Activated CD4-positive, alpha-beta T cell treated with anti-CD3 and anti-CD28 coated beads for 24 hours (primary cell): Measurements from ENCODE around the gene LZTR1.
"Not testable (repeated sequence)": the region's sequence is repeated elsewhere in the genome, so short reads cannot be mapped to it uniquely, and the experiment has no call there.

Experiments
- DNase-seq, 2 donors: peaks; one replicate each; pipeline ENCODE4 v3.0.0-alpha.2; 2020; ENCODE audit warnings: low read depth in 2 of 2

Gene LZTR1

GRCh38 chr22:20965888-20966855 lies 15.9 kb upstream of the LZTR1 start:
- no peak for DNase-seq

GRCh38 chr22:20966883-20967696 lies 15.0 kb upstream of the LZTR1 start, which contains the start of gene AIFM3:
Gene AIFM3, plus strand, starts transcription at chr22:20967255. Its CDS starts 690 bp downstream, at chr22:20967945.
- no peak for DNase-seq

- DNase-seq = no peak
Measured at GRCh38 chr22:20967697-20968211, 14.3 kb upstream of the LZTR1 start.

DNA sequence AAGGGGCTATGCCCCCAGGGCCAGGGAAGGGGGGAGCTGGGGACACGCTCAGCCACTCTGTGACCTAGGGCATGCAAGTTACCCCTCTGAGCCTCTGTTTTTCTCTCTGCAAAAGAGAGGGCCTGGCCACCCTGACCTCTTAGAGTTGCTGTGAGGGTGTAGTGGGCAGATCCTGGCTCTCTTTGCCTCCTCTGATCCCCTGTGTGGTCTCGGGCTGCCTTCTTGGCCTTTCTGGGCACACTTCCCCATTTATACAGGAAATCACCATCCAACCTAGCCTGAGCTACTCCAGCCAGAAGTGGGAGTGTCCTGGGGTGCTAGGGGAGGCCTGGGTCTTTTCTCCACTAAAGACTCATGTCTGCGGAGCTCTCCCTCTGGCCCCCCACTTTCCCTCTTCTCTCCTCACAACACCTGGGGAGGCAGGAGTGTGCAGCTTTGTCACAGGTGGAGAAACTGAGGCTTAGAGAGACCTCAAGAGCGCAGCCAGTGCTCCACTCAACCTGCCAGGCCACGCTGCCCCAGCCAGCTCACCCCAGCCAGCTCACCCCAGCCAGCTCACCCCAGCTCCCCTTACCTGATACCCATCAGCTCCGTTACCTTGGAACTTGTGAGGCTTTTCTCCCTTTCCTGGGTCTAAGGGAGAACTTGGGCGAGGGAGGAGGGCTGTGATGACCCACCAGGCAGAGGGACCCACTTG lies 13.7 kb upstream of the LZTR1 start:
- no peak for DNase-seq

DNA sequence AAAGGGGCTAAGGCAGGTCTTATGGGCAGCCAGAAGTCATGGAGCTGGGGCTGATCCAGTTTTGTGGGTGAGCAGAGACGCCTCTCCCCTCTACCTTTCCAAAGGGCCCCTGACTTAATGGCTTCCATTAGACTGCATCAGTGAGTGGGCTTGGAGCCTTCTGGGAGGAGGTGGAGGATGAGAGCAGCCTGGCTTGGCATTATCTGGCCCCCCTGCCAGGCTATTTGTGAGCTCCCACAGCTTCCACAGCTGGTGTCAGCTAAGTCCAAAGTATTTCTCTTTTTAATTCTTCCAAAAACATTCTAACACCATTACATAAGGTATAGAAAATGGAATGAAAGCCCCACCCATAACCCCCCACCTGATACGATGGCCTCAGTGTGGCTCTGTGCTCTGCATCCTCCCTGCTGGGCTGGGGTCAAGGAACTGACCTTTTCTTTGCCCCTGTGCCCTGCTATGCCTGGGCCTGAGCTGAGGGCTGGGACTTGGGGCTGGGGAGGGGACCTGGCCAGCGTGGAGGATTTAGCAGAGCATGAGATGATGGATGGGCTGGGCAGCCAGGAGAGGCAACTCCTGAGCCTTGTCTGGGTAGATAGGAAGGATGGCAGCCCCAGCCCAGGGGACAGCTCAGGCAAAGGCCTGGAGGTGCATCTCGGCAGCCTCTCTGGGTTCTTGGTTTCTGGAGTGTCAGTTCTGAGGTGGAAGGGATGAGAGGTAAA lies 11.0 kb upstream of the LZTR1 start:
- no peak for DNase-seq

DNA sequence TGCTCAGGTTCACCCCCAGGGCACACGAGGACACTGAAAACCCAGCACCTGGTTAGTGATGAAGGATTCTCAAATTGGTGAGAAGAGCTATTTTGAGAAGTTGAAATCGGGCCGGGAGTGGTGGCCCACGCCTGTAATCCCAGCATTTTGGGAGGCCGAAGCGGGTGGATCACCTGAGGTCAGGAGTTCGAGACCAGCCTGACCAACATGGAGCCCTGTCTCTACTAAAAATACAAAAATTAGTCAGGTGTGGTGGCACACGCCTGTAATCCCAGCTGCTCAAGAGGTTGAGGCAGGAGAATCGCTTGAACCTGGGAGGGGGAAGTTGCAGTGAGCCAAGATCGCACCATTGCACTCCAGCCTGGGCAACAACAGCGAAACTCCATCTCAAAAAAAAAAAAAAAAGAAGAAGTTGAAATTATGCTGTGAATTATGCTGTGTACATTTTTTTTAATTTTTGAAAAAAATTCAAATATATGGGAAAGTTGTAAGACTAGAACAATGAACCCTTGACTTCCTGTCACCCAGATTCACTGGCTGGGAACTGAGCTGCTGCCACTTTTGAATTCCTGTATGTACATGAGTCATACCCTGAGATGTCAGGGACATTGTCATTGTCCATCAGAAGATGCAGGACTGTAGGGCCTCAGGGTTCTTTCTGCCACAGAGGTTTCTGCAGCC lies 9.9 kb upstream of the LZTR1 start:
- not testable (repeated sequence) for DNase-seq

DNA sequence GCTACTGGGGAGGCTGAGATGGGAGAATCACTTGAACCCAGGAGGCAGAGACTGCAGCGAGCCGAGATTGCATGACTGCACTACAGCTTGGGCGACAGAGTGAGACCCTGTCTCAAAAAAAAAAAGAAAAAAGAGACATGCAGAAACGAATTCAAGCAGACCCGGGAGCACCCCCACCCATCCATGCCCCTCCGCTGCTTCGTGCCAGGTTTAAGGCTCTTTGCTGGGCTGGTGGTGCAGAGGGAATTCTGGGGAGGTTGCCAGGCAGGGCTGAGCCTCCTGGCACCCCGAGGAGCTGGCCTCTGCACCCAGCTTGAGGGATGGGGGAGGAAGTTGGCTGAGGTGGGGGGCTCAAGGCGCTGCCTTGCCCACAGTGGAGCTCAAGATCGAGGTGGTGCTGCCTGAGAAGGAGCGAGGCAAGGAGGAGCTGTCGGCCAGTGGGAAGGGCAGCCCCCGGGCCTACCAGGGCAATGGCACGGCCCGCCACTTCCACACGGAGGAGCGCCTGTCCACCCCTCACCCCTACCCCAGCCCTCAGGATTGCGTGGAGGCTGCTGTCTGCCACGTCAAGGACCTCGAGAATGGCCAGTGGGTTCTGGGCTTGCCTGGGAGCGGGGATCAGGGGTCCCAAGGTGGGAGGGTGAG lies 9.0 kb upstream of the LZTR1 start:
- DNase-seq = no peak

- DNase-seq = no peak
Measured at GRCh38 chr22:20973634-20974286, 8.3 kb upstream of the LZTR1 start.

GRCh38 chr22:20974336-20974955 lies 7.7 kb upstream of the LZTR1 start:
- no peak for DNase-seq

DNA sequence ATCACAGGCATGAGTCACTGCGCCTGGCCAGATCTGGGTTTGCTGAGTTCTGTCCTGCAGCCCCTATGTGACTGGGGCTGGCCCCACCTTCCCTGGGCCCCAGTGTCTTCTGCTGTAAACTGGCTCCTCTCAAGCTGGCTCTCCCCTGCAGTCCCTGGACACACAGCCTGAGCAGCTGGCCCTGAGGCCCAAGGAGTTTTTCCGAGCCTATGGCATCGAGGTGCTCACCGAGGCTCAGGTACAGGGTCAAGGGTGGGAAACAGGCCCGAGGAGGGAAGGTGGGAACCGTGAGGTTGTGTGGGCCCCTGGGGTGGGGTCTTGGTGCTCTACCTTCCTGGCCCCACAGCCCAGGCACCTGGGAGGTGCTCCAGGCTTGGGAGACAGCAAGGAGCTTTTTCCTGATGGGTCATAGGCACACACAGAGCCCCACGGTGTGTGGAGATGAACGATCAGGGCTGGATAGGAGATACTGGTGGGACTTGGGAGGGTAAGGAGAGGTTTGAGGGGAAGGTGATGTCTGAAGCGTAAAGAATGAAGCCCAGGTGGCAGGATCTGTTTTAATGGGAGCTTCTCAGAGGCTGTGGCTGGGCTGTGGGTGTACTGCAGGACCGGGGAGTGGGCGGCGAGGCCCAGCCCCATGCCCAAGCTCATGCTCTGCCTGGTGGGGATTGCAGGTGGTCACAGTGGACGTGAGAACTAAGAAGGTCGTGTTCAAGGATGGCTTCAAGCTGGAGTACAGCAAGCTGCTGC lies 6.4 kb upstream of the LZTR1 start:
- DNase-seq = no peak

DNA sequence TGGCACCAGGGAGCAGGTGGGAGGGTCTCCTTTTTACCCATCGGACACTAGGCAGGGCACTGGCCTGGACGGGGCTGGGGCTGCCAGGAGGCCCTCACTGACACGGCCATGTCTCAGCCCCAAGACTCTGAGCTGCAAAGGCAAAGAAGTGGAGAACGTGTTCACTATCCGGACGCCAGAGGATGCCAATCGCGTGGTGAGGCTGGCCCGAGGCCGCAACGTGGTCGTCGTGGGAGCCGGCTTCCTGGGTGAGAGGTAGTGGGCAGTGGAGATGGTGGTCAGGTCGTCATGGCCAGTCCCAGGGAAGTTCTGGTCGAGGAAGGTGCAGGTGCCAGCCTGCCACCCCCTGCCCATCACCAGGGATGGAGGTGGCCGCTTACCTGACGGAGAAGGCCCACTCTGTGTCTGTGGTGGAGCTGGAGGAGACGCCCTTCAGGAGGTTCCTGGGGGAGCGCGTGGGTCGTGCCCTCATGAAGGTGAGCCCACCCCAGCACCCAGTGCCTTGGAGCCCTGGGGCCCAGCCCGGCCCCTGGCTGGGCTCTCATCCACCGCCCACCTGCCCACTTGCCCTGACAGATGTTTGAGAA lies 5.7 kb upstream of the LZTR1 start:
- no peak for DNase-seq

DNA sequence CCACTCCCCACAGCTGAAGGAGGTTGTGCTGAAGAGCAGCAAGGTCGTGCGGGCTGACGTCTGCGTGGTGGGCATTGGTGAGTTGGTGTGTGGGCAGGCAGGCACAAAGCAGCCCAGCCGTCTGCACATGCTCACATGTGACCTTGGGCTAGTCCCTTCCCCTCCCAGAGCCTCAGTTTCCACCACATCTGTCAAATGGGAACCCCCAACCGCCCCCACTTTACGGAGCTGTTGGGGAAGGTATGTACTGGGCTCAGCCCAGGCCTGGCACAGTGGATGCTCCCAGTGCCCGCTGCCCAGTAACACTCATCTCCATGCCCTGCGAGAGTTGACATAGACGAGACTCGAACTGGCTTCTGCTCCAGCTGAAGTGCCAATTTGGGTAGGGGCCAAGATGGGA lies 5.1 kb upstream of the LZTR1 start:
- DNase-seq = no peak

DNA sequence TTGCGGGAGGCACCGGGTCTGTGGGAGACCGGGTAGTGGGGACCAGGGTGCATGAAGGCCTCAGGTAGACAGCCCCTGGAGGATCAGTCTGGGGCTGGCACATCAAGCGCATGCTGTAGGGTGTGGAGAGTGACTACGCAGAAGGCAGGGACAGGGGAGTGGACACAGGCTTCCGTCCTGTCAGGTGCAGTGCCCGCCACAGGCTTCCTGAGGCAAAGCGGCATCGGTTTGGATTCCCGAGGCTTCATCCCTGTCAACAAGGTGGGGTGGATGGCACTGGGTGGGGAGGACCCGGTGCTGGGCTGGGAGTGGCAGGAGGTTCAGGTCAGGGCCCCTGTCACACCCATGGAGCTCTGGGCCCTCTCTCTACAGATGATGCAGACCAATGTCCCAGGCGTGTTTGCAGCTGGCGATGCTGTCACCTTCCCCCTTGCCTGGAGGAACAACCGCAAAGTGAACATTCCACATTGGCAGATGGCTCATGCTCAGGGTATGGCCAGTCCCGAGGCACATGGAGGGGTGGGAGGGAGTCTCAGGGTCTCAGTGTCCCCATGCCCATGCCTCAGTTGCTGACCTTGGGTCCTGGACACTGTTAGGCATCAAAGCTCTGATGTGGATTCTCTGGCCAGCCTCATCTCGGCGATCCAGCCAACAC lies 4.5 kb upstream of the LZTR1 start:
- no peak for DNase-seq

DNA sequence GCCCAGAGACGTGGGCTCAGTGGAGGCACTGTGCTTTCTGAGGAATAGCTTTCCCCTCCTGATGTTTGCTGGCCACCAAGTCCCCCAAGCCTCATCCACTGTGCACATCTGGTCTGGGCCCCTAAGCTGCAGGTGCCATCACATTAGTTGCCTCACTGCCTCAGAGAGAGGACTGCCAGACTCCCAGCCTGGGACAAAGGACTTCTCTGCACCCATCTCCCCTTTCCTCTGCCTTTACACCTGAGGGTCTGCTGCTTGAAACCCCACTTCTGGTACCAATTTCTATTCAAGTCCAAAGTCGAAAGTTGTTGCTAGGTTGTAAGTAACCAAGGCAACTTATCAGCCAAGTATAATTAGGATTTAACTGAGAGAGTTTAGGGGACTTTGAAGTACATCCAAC lies 3.7 kb upstream of the LZTR1 start:
- DNase-seq = no peak

GRCh38 chr22:20979243-20979809 lies 2.8 kb upstream of the LZTR1 start:
- DNase-seq = peak; percentile 47 to 57

GRCh38 chr22:20979940-20980453 lies 2.1 kb upstream of the LZTR1 start:
- no peak for DNase-seq

DNA sequence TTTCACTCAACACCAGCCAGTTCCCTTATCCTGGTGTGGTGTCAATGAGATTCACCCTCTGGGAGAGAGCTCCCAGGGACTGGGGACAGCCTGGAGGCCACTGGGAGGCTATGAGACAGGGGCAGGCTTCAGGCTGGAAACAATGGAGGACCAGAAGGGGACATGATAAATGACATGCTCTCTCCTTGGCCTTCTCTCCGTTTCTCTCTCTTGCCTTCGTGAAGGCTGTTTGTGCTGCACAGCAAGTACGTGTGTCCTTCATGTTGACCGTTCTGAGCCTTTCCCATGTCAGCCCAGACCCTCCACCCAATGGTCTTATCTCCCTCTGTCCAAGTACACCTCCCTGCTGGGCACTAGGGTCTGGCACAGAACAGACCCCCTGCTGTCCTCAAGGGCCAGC lies 1.6 kb upstream of the LZTR1 start:
- no peak for DNase-seq
